HG03103 (cell line): ENCODE measurements around the gene RAD51B.

ENCODE experiments used
- ATAC-seq: cut with Tn5 transposase; IDR thresholded peaks from one replicate; pipeline ENCODE4 v1.9.1; 2021; ENCODE audit warnings: low read depth; ENCODE audit not compliant: unreplicated experiment

RAD51B gene

DNA sequence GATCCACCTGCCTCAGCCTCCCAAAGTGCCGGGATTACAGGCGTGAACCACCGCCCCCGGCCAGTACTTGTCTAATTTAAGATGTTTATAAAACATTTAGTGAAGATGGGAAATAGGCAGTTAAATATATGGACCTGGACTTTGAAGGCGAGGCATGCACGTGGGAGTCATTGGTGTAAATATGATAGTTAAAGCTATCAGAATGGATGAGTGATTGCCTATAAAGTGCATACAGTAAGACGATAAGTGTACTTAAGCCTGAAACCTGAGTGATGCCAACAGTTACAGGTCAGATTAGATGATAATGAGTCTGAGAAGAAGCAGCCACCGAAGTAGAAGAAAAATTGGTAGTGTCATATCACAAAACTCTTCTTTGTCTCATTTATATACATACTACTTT, 11.5 kb downstream of the RAD51B start:
- no peak for ATAC-seq

DNA sequence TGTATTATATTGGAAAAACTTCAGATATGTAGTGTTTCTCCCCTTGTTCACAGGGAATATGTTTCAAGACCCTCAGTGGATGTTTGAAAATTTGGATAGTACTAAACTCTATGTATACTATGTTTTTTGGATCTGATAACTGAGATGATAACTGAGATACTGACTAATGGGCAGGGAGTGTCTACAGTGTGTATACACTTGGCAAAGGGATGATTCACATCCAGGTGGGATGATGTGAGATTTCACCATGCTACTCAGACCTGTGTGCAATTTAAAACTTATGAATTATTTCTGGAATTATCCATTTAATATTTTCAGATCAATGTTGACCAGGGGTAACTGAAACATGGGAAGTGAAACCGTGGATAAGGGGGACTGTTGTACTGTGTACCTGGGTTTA, 13.8 kb downstream of the RAD51B start:
- no peak for ATAC-seq

DNA sequence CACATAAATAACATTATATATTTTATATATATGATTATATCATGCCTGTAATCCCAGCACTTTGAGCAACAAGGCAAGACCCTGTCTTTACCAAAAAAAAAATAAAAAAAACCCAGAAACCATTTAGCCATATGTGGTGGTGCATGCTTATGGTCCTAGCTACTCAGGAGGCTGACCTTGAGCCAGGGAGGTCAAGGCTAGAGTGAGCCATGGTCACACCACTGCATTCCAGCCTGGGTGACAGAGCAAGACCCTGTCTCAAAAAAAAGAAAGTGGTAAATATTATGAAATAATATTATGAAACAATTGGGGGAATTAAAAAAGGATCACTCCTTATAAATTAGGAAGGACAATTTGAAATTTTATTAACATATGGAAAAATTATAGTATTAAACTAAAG, 16.0 kb downstream of the RAD51B start:
- ATAC-seq, result no peak

DNA sequence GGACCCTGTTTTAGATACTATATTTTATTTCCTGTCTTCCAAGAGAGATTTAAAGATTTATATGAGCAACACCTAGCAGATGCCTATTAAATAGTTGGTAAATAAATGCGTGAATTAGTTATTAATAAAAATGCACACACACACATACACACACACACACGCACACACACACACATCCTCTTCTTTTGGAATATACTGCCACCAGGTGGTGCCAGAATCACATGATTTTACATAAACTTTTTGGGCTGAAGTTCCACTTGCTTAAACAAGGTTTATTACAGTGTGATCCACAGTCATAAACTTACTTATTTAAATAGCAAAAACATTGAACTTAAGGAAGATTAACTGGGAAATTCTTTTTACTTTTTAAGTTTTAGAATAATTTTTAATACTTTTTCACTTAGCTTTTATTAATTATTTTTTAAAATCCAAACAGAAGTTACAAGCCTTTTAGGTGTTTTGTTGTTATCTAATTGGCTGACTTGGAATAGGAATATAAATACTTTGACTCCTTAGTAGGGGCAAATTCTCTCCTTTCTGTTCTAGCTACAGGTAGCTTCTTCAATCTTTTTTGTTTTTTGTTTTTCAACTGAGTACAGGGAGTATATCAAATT, 17.5 kb downstream of the RAD51B start:
- no peak for ATAC-seq

DNA sequence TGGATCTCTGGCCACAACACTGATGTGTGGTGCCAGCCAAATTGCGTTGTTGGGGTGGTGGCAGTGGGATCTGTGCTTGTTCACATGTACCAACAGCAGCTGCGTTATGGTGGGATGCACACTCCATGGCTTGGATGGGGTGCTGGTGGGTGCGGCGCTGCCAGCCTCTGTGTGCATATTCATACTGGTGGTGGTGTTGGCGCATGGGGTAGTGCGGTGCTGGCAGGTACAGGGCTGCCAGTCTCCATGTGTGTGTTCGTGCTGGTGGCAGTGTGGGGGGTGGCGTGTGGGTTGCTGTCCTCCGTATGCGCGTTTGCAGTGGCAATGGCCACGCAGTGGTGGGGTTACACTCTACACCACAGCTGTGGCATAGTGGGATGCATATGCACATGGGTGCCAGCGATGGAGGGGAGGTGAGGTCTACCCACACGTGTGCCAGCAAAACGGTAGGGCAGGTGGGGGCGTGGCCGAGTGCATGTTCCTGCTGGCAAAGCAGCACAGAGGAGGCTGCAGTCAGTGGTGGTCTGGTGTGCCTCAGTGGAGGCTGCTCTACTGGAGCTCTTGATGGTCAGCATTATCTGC, 26.5 kb downstream of the RAD51B start:
- no peak for ATAC-seq

DNA sequence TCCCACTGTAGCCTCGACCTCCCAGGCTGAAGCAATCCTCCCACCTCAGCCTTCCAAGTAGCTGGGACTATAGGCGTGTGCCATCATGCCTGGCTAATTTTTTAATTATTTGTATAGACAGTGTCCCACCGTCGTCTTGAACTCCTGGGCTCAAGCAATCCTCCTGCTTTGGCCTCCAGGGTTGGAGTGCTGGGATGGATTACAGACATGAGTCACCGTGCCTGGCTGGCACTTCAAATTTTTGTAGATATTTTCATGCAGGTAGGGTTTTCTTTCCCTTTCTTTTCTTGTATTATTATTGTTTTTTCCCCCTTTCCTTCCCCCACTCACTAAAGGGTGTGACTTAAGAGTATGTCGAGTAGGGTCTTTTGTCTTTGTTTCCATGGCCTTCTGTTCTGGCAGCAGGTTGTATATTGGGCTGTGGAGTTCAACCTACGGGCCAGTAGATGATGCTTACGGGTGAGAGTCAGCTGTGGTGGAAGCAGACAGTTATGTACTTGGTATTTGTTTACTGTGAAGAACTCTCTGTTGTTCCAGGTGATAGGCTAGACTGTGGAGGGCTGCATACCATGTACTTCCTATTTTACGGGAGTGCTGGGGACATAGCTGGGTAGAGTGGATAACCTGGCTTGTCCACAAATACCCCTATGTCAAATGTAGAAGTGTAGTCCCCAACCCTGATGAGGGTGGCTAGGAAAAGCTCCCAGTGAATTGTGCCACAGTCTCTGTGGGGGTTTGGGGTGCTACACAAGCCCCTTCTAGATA, 30.7 kb downstream of the RAD51B start:
- no peak for ATAC-seq

DNA sequence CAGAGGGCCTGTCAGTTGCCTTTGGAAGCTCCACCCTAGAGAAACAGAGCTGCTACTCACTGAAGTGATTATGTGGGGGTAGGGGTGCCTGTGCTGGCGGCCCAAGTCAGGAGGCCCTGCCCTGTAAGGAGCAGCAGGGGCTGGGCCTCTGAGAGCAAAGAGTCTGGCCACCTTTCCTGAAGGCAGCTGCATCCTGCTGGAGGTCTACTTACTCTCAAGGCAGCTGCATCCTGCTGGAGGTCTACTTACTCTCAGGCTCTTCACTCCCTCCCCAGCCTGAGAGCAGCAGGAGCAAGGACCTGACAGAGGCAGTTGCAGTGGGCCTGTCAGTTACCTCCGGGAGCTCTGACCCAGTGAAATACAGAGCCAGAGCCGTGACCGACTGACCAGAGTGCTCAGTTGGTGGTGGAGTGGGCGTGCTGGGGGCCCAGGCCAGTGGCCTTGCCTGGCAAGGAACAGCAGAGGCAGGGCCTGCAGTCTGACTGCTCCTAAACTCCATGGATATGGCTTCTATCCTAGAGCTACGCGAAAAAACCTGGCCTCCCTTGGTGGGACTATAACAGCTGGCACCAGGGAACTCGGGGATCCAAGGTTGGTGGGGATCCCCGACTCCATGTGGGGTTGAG, 32.3 kb downstream of the RAD51B start:
- no peak for ATAC-seq

DNA sequence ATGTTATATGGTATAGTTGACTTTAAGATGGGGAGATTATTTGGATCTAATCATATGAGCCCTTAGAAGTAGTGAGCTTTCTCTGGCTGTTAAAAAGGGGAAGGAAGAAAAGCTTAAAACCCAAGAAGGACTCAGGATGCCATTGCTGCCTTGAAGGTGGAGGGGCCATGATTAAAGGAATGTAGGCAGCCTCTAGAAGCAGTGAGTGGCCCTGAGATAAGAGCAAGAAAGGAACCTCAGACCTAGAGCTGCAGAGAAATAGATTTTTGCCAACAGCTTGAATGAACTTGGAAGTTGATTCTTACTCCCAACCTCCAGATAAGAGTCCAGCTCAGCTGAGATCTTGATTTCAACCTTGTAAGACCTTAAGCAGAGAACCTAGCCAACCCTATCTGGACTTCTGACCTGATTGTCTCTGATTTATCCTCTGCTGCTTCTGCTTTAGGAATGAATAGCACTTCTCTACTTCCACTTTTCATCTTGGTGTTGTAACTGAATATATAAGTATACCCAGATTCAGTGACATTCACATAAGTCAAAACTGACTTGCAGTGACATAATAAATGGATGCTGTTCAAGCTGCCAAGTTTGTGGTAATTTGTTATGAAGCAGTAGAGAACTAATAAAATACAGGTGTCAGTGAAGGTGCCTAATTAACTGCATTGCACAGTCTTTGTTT, 33.5 kb downstream of the RAD51B start:
- ATAC-seq, result no peak

DNA sequence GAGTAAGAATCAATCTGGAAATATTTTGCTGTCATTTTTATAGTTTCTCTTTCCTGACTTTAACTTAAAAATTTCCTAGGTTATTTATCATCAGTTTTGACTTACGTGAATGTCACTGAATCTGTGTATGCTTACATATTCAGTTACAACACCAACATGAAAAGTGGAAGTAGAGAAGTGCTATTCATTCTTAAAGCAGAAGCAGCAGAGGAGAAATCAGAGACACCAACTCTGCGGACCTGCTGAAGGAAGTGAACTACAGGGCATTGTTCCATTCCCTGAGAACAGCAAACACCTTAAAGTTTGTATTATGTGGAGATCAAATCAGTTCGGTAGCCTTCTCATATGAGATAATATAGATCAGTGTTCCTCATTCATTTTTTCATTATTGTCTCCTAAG, 34.1 kb downstream of the RAD51B start:
- ATAC-seq, result no peak

DNA sequence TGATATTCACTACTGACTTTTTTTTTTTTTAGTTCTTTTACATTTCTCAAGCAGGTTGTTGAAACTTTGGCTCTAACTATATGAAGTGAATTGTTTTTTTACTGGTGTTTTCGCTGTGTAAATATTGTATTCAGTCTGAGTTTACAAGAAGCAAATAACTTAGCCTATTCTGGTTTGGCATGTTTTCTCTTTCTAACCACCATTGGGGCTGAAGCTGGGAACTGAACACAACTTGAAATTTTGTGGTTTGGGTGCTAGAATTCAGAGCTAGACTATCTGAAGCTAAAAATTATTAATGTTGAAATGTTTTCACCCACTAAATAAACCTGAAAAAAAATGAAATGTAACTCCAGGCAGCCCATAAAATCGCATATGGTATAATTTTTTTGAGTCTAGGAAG, 37.2 kb downstream of the RAD51B start:
- no peak for ATAC-seq

DNA sequence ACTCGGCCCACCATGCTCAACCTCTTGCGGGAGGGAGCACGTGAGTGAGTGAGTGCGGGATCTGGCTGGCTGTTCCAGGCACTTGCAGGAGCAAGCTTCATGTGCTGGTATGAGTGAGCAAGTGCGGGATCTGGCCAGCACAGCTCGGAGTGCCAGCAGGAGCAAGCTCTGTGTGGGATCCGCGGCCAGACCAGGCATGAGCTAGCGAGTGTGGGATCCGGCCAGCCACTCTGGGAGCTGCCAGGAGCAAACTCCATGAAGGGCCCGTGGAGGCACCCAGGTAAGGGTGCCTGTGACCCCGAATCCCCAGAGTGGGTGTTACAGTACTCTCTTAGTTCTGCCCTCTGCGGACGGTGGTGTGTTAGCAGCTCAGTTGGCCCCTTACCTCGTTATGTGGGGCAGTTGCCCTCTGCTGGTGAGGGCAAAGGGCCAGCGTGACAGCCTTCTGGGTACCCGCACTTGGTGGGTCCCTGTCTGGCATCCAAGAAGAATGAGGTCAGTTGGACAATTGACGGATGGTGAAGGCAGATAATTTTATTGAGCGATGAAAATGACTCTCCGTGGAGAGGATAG, 38.3 kb downstream of the RAD51B start:
- no peak for ATAC-seq

DNA sequence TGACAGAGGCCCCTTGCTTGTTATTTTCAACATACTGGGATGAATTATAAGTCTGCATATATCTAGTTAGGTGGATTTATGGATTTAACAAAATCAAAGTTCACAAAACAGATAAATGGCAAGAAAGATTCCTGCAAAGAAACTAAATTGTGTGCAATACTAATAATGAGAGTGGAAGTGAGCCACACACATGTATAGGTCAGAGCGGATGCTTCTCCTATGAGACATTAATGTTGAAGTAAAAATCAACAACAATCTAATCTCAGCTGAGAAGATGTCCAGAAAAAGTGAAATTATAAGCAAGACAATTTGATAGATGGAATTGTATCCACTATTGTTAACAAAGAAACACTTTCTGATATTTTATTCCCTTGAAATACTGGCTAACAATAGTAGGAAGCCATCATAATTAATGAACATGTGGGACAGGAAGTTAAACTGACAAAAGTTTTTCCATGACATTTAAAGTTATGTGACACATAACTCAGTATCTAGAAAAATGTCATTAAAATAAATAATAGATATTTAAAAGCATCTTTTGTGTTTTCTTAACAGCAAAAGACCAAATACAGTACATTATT, 39.7 kb downstream of the RAD51B start:
- no peak for ATAC-seq

DNA sequence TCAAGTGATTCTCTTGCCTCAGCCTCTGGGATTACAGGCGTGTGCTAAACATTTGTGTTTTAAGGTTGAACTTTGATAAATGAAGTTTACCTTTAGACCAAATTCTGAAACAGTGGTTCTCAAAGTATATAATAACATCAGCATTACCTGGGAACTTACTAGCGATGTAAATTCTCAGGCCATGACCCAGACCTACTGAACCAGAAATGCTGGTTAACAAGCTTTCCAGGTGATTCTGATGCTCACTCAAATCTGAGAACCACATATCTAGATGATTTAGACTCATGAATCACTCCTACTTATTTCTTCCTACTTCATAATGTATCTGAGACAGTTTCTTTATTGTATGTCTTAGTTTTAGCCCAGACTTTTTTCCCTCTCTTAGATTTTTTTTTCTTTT, 43.6 kb downstream of the RAD51B start:
- no peak for ATAC-seq

DNA sequence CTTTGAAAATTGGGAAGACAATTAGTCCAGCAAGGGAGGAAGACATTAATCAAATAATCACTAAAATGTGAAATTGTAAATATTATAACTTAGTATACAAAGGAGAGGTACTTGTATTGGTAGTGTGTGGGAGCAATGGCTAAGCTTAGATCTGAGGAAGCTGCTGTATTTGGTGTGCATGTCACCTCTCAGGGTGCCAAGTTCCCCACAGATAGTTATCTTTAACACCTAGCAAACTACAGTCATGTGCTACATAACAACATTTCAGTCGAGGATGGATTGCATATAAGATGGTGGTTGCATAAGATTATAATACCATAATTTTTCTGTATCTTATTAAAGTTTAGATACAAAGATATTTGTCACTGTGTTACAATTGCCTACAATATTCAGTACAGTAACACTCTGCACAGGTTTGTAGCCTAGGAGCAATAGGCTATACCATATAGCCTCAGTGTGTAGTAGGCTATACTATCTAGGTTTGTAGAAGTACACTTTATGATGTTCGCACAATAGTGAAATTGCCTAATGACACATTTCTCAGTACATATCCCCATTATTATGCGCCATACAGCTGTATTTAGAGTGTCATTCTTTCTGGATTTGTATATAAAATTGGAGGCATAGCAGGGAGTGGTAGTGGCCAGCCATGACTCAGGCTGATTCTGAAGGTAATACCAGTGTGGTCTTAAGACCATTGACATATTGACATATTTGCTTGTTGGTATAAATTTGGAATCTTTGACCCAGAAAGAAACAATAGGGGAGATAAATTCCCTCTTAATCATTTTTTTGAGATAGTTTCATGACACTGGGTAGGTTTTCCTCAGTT, 55.8 kb downstream of the RAD51B start:
- no peak for ATAC-seq

DNA sequence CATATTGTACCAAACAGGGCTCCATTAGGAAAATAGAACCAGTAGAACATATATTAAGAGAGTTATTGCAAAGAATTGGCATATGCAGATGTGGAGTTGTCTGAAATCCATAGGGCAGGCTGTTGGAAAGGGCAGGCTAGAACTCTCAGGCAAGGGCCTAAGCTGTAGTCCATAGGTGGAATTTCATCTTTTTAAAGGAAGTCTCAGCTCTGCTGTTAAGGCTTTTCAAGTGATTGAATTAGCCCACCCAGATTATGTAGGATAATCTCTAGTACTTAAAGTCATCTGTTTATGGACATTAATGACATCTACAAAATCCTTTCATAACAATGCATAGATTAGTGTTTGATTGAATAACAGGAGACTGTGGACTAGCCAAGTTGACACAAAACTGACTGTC, 59.4 kb downstream of the RAD51B start:
- ATAC-seq, result no peak

DNA sequence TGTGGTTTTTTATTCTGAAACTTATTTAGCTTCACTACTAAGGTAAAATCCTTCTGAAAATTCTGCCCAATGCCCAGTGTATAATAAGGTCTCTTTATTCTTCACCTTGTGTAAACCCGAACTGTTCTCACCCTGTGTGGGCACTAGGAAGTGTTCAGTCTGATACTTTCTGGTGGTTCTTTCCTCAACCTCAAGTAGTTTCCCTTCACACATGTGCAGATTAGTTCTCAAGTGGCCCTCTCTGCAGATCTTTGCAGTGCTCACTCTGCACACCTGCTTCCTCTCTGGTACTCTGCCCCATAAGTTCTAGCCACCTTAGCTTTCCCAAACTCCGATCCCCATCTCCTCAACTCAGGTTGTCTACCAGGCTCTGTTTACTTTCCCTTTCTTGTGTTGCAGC, 61.6 kb downstream of the RAD51B start:
- ATAC-seq, result peak; percentile 82

DNA sequence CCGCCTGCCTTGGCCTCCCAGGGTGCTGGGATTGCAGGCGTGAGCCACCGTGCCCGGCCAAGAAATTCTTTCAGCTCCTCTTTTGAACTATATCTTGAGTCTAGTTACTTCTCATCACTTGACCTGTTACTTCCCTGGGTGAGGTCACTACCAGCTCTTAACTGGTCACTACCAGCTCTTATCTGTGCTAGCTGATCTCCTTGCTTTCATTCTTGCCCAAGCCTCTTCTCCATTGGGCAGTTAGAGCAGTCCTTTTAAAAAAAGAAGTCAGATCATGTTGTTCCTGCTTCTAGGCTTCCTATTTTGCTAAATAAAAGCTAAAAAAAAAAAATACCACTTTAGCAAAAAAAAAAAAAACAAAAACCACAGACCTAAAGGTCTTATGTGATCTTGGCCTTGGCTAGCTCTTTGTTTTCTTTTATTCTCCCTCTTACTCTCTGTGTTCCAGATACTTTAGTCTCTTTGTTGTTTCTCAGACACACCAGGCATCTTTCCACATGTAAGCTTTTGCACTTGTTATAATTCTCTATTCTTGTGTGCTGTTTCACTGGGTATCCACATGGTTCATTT, 63.5 kb downstream of the RAD51B start:
- ATAC-seq, result no peak

DNA sequence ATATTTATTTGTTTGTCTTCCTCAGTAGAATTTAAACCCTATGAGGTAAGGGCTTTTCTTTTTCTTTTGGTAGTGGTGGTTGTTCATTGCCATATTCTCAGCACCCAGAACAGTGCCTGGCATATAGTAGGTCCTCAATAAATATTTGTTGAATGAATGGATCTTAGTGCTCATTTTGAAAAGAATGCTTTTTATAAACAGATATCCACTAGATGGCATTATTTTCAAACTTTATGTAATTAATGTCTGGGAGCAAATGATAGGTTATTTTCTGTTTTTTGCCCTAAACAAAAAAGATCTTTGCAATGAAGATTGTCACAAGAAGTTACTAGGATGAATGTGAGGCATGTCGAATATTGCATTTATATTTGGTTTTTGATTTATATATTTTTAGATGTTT, 64.1 kb downstream of the RAD51B start:
- no peak for ATAC-seq

DNA sequence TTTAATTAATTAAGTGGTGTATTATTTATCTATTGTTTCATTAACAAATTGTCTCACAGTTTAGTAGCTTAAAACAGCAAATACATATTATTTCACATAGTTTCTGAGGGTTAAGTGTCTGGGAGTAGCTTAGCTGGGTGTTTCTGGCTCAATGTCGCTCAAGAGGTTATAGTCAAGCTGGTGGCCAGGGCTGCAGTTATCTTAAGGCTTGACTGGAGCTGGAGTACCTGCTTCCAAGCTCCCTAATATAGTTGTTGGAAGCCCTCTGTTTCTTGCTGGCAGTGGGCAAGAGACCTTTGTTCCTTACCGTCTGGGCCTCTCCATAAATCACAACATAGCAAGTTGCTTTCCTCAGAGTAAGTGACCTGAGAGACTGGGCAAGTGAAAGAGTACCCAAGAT, 66.6 kb downstream of the RAD51B start:
- no peak for ATAC-seq
